Smooth muscle cell of the brain vasculature (primary cell): ENCODE results near the gene THOC3.
"Not testable (repeated sequence)": the region's sequence is repeated elsewhere in the genome, so short reads cannot be mapped to it uniquely, and the experiment has no call there.

ENCODE experiments used
- DNase-seq: peaks from one replicate; pipeline ENCODE4 v3.0.0-alpha.2; 2012; ENCODE audit warnings: low read depth, low spot score

The THOC3 gene, protein sequence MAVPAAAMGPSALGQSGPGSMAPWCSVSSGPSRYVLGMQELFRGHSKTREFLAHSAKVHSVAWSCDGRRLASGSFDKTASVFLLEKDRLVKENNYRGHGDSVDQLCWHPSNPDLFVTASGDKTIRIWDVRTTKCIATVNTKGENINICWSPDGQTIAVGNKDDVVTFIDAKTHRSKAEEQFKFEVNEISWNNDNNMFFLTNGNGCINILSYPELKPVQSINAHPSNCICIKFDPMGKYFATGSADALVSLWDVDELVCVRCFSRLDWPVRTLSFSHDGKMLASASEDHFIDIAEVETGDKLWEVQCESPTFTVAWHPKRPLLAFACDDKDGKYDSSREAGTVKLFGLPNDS

GRCh38 chr5:175967471-175968372 is at the start of gene THOC3:
Gene THOC3, minus strand, starts transcription at chr5:175968315. Its CDS starts 107 bp downstream, at chr5:175968208.
- DNase-seq = peak; percentile 28

DNA sequence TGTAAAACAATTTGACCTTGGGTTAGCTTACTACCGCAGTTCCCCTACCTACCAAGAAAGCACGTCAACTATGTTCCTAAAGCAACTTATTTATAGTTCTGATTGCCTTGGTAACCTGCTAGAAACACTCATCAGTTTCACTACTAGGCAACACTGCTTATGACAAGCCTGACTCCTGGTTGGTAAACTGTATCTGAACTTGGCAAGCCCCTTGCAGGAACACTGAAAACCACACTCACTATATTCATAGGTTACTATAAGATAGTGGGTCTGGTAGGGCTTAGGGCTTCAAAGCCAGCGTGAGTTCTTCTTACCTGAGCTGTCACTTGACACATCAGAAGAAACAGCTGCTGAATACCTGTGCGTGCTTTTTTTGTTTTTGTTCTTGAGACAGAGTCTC is 49.2 kb upstream of the THOC3 start:
- DNase-seq = not testable (repeated sequence)

- not testable (repeated sequence) for DNase-seq
Observed at GRCh38 chr5:176014360-176014759, 46.2 kb upstream of the THOC3 start.

- DNase-seq = not testable (repeated sequence)
Observed at GRCh38 chr5:176011088-176011487, 43.0 kb upstream of the THOC3 start.

DNA sequence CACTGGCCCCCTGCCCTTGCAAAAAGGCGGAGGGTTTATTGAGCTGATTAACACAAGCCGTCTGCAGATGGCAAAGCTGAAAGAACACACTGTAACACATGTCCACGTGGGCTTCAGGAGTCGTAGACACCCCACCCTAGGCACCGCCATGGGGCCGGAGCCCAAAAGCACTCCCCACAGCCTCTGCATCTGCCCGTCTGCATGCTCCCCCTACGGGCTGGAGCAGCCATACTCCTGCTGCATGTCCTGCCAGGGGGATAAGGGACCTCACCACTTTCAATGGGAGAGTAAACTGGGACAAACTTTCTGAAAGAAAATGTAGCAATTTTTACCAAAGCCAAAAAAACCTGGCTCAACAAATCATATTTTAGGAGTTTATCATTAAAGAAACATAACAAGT is 42.1 kb upstream of the THOC3 start:
- DNase-seq = not testable (repeated sequence)

GRCh38 chr5:176007220-176007619 is 39.1 kb upstream of the THOC3 start:
- not testable (repeated sequence) for DNase-seq

DNA sequence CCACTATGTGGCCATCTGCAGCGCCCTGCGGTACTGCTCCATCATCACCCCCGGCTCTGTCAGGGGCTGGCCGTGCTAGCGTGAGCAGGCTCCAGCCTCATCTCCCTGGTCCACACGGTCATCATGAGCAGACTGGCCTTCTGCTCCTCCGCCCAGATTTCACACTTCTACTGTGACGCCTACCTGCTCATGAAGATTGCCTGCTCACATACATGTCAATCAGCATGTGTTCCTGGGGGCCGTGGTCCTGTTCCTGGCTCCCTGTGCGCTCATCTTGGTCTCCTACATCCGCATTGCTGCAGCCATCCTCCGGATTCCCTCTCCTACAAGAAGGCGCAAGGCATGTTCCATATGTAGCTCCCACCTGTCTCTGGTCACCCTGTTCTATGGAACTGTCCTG is 38.7 kb upstream of the THOC3 start:
- DNase-seq = not testable (repeated sequence)

- DNase-seq = not testable (repeated sequence)
Observed at GRCh38 chr5:175997979-175998378, 29.9 kb upstream of the THOC3 start.

DNA sequence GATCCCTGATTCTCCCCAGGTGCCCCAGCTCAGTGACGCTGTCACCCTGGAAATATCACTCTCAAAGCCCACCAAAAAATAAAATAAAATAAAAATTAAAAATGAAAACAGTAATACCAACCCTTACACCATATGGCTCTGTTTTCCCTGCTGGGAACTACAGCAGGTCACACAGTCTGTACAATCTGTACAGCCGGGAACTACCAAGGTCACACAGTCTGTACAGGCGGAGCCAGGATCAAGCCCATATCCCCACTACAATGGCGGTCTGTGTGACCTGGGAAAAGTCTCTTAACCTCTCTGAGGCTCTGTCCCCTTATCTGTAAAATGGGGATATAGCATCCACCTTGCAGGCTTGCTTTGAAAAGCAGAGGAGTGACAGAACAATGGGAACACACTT is 29.4 kb upstream of the THOC3 start:
- DNase-seq = not testable (repeated sequence)

DNA sequence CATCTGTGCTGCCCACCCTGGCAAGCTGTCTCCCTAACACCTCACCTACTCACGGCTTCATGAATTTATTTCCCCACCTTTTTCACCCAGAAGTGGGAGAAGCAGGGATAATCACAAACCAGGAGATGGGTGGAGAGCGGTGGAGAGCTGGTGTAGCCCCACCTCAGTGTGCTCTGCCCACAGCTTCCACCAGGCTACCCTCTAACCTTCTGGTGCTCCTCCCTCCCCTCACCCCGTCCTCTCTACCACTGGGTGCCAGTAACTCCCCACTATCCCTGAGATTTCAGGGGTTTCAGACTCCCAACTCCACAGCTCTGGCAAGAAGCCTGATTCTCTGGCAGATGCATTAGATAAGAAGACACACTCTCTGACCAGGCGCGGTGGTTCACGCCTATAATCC is 28.7 kb upstream of the THOC3 start:
- not testable (repeated sequence) for DNase-seq

- DNase-seq = not testable (repeated sequence)
Observed at GRCh38 chr5:175995506-175995905, 27.4 kb upstream of the THOC3 start.

GRCh38 chr5:175979371-175979995 is 11.4 kb upstream of the THOC3 start:
- DNase-seq = not testable (repeated sequence)

DNA sequence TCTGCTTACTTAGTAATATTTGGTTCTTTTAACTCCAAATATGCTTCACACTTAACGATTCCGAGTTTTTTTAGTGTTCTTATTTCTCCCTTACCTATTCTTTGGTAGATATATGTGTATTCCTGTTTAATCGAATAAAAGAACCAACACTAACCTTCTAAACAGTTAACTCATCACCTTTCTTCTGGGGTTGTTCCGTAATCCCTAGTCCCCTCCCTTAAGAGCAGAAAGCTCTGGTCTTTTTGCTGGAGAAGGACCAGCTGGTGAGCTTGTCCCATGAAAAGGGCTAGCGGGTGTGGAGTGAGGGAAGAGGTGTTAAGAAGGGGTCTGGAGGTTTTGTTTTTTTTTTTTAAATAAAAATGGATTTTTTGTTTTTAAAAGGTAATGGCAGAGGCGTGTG is 266 bp upstream of the THOC3 start:
- DNase-seq = not testable (repeated sequence)

GRCh38 chr5:175962329-175962728 is 5.8 kb downstream of the THOC3 start:
- DNase-seq = not testable (repeated sequence)

- DNase-seq = not testable (repeated sequence)
Observed at GRCh38 chr5:175960228-175960627, 7.9 kb downstream of the THOC3 start.

- DNase-seq = not testable (repeated sequence)
Observed at GRCh38 chr5:175958515-175958914, 9.6 kb downstream of the THOC3 start.

GRCh38 chr5:175954107-175954506 is 14.0 kb downstream of the THOC3 start:
- DNase-seq = not testable (repeated sequence)

GRCh38 chr5:175952810-175953209 is 15.3 kb downstream of the THOC3 start:
- DNase-seq = not testable (repeated sequence)

DNA sequence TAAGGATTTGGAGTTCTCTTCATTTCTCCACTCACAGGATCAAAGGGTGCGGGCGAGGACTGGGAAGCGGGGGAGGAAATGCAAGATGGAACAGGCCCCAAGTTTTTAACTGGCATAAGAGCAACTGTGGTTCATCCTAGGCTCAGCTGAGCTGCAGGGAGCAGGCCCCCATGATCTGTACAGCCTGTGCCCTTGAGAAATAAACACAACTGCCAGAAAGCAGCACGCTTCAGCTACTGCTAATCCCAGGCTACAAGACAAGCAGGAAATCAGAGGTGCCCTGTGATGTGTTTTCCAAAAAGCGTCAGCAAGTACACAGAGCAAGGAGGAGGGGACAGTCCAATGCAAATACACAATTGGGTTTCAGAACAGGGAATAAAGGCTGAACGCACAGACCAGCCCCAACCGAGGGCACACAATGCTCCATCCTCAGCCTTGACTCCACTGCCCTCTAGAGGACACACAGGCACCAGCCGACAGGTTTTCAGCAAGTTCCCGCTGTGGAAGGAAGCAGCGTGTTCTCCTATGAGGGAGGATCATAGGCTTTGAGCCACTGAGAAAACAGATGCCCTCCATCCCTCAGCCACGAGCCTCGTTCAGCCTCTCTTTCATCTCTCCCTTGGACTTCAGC is 16.7 kb downstream of the THOC3 start:
- DNase-seq = not testable (repeated sequence)

DNA sequence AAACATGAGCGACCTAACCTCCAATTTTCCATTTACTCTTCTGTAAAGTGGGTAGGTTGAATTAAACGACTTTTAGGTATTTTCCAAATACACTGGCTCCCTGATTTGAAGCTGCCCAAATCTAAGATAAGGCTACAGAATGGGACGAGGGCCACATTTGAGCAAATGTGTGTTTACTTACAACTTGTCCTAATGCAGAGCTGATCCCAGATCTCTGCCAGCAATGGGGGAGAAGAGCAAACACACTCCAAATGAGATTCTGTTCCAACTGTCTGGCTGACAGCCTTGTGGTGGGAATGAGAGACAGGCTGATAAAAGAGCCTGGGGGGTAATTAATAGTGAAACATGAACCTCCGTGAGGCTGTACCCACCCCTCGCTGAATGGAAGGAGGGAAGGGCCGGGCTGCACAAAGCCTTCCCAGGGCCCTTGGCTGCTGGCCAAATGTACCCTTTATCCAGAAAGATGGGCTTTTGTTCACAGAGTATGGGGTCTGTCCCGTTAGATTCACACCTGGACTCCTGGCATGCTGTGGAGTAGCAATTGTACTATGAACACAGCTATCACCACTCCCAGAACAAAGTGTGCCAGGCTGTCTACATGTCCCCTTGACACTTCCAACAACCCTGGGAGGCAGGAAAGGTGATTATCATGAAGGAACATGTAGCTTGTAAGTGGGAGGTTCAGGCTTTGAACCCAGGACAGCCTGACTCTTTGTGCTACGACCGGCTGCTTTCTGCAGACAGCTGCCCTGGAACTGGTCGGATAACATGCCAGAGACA is 19.6 kb downstream of the THOC3 start:
- DNase-seq = not testable (repeated sequence)

DNA sequence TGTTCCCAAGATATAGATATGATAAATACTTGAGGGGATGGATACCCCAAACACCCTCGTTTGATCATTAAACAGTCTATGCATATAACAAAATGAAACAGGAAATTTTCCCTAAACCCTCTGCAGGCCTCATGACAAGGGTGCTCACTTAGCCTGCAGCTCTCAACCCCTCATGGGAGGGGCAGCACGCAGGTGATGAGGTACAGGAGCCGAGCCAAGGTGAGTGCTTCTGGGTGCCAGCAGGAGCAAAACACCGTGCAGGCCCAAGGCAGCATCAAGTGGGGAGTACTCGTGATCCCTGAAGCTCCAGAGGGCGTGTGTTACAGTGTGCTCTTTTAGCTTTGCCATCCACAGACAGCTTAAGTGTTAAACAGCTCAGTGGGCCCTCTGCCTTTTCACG is 24.9 kb downstream of the THOC3 start:
- not testable (repeated sequence) for DNase-seq
